HG03354 (cell line): ENCODE data around the gene KCNT1.
"Not testable (repeated sequence)": the region's sequence is repeated elsewhere in the genome, so short reads cannot be mapped to it uniquely, and the experiment has no call there.

Experiments
- ATAC-seq: cut with Tn5 transposase; IDR thresholded peaks from one replicate; pipeline ENCODE4 v1.9.1; 2021; ENCODE audit warnings: mild to moderate bottlenecking; ENCODE audit not compliant: unreplicated experiment, poor library complexity, severe bottlenecking

KCNT1 gene

GRCh38 chr9:135701959-135702721, at the start of gene KCNT1:
Gene KCNT1, plus strand, starts transcription at chr9:135702185. Its CDS starts 74 bp downstream, at chr9:135702259.
- no peak for ATAC-seq

GRCh38 chr9:135655317-135655716, 46.7 kb upstream of the KCNT1 start:
- no peak for ATAC-seq

GRCh38 chr9:135657416-135657815, 44.6 kb upstream of the KCNT1 start:
- ATAC-seq = no peak

GRCh38 chr9:135659252-135659651, 42.7 kb upstream of the KCNT1 start:
- ATAC-seq = no peak

GRCh38 chr9:135660407-135660806, 41.6 kb upstream of the KCNT1 start:
- no peak for ATAC-seq

GRCh38 chr9:135661816-135662560, 40.0 kb upstream of the KCNT1 start:
- ATAC-seq = no peak

- ATAC-seq = no peak
These were observed 39.1 kb upstream of the KCNT1 start, which contains the start of gene LCN9 for GRCh38 chr9:135662758-135663450. Gene LCN9, plus strand, starts transcription at chr9:135663309. Its CDS starts 13 bp downstream, at chr9:135663322.

- no peak for ATAC-seq
These were observed 38.6 kb upstream of the KCNT1 start for GRCh38 chr9:135663451-135663770.

- no peak for ATAC-seq
These were observed 38.1 kb upstream of the KCNT1 start for GRCh38 chr9:135663857-135664256.

GRCh38 chr9:135664266-135664665, 37.7 kb upstream of the KCNT1 start:
- no peak for ATAC-seq

GRCh38 chr9:135664801-135665794, 36.9 kb upstream of the KCNT1 start:
- no peak for ATAC-seq

- no peak for ATAC-seq
These were observed 36.2 kb upstream of the KCNT1 start for GRCh38 chr9:135665795-135666189.

- no peak for ATAC-seq
These were observed 35.2 kb upstream of the KCNT1 start for GRCh38 chr9:135666534-135667462.

- ATAC-seq = no peak
These were observed 34.5 kb upstream of the KCNT1 start for GRCh38 chr9:135667463-135668001.

- not testable (repeated sequence) for ATAC-seq
These were observed 33.0 kb upstream of the KCNT1 start for GRCh38 chr9:135669018-135669417.

GRCh38 chr9:135669616-135670285, 32.2 kb upstream of the KCNT1 start:
- ATAC-seq = no peak

- ATAC-seq = no peak
These were observed 31.0 kb upstream of the KCNT1 start for GRCh38 chr9:135670721-135671590.
